Left lung (tissue), 10 donors: ENCODE measurements around the gene FBXO36. TPM values are rescaled to one million over a fixed set of nuclear protein-coding genes. Genes with fewer than 3 reads are reported as not detected.
"Not testable (repeated sequence)": the region's sequence is repeated elsewhere in the genome, so short reads cannot be mapped to it uniquely, and the experiment has no call there.

ENCODE experiments used
- ATAC-seq: fragments of 200-7000 bp; cut with Tn5 transposase; one replicate; pipeline ENCODE4 v1.9.1; 2020; ENCODE audit warnings: moderate library complexity
- DNase-seq, 4 donors: peaks; one replicate each; pipeline ENCODE4 v3.0.0-alpha.2; 2013 to 2020
- H3K27ac ChIP-seq, 2 donors: fragments of 200-600 bp; sonication (generic) in 1 of 2; one replicate each; pipeline versions ENCODE4 v1.5.0 to v1.8.0; 2020 to 2021
- H3K27me3 ChIP-seq, 2 donors: fragments of 200-600 bp; sonication (generic) in 1 of 2; one replicate each; pipeline versions ENCODE4 v1.5.0 to v1.8.0; 2020 to 2021
- H3K36me3 ChIP-seq, 2 donors: fragments of 200-600 bp; sonication (generic) in 1 of 2; one replicate each; pipeline versions ENCODE4 v1.5.0 to v1.8.0; 2020 to 2021
- H3K4me1 ChIP-seq, 2 donors: fragments of 200-600 bp; one replicate each; pipeline ENCODE4 v1.8.0; 2021
- H3K4me3 ChIP-seq, 2 donors: fragments of 200-600 bp; sonication (generic) in 1 of 2; one replicate each; pipeline versions ENCODE4 v1.5.0 to v1.8.0; 2020 to 2021; ENCODE audit warnings: mild to moderate bottlenecking in 1 of 2
- H3K9me3 ChIP-seq, 2 donors: fragments of 200-600 bp; sonication (generic) in 1 of 2; one replicate each; pipeline versions ENCODE4 v1.5.0 to v1.8.0; 2020 to 2021
- intact Hi-C, 2 donors: fragments of 100-400 bp; cut with DNase I; formaldehyde crosslinking; loops; one replicate each; pipeline versions ENCODE4 v1.11.2 to v1.14.2; 2022
- polyA plus RNA-seq, 6 donors: library from polyadenylated mRNA; unstranded; fragments of 120-200 nt; gene quantifications; one replicate each; pipeline ENCODE4 v1.2.1, GENCODE V29; 2013; ENCODE audit not compliant: insufficient read length in 6 of 6
- total RNA-seq, 2 donors: library from RNA; stranded (reverse); fragmentation: NEBNext Ultra II Directional; extraction: Animal tissue kit (Norgen Biotek cat#: 25700); gene quantifications; one replicate each; pipeline ENCODE4 v1.2.1, GENCODE V29; 2021
- TF ChIP-seq, protein P1 (sequence below), 2 donors: fragments of 200-600 bp; sonication (generic) in 1 of 2; IDR thresholded peaks; one replicate each; pipeline versions ENCODE4 v1.5.0 to v1.8.0; 2021; ENCODE audit warnings: antibody characterized with exemption in 2 of 2
- donor health status: DM: no; HTN: yes; CAD: no.
- donor health status: DM: no; HTN: no; CAD: no.

FBXO36 gene
- total and polyA plus RNA-seq, 8 donors: 2.0 to 5.9 (median 5.1) TPM

DNA sequence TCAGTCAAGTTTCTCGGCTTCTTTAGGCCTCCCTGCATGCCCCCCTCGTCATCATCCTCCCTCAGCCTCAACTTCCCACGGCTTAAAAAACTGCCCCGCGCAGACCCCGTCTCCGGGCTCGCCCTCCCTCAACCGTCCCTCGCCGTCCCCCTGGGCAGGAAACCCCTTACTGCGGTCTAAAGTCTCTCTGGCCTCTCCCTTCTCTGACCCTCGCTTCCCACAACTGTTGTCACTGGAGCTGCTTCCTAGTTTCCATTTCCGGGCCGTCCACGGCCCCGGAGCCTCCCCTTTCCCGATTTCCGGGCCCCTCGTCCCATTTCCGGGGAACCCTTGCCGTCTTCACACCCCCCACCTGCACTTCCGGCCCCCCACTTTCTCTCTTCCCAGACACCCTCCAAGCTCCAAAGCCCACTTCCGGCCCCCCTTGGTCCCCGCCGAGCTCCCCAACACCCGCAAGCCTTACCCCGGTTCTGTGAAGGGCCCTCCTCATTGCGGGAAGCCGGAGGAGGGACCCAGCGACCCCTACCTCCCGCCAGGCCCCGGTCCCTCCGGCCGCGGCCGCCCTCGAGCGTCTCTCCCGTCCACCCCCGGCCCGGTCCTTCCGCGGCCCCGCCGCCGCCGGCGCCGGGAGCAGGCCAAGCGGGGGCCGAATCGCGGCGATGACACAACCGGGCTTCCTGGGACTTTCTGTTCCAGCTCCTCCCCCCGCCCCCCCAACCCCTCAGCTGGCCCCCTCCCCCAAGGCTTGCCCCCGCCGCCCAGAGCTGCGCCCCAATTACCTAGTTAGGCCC is 1.0 kb upstream of the FBXO36 start:
- intact Hi-C loops: no loop called here
- Histone ChIP-seq H3K27me3 (no peaks in the 10 kb centered on the region), H3K4me3 (peak overlapping the region; percentile 90 to 100), H3K27ac (peak overlapping the region; percentile 97 to 98), H3K9me3 (no peaks in the 10 kb centered on the region), H3K36me3 (peaks cover 0 to 13% of the 10 kb centered on the region in 2 donors), H3K4me1 (peaks cover 4 to 41% of the 10 kb centered on the region in 2 donors)
- TF ChIP-seq, protein P1, sequence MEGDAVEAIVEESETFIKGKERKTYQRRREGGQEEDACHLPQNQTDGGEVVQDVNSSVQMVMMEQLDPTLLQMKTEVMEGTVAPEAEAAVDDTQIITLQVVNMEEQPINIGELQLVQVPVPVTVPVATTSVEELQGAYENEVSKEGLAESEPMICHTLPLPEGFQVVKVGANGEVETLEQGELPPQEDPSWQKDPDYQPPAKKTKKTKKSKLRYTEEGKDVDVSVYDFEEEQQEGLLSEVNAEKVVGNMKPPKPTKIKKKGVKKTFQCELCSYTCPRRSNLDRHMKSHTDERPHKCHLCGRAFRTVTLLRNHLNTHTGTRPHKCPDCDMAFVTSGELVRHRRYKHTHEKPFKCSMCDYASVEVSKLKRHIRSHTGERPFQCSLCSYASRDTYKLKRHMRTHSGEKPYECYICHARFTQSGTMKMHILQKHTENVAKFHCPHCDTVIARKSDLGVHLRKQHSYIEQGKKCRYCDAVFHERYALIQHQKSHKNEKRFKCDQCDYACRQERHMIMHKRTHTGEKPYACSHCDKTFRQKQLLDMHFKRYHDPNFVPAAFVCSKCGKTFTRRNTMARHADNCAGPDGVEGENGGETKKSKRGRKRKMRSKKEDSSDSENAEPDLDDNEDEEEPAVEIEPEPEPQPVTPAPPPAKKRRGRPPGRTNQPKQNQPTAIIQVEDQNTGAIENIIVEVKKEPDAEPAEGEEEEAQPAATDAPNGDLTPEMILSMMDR (IDR thresholded peaks at IDR 0.05): no peak
- peak; percentile 63 to 87 (median 72) for DNase-seq
- peak; percentile 40 for ATAC-seq

- DNase-seq (peak; percentile 92 to 99 (median 96)), ATAC-seq (peak; percentile 91)
- H3K27ac ChIP-seq: peak within 1 kb of the TSS; percentile 97 to 98
- TF ChIP-seq, protein P1 (IDR thresholded peaks at IDR 0.05): no peak
- peaks cover 0 to 9% of the 10 kb centered on the region in 2 donors for H3K36me3 ChIP-seq
- H3K27me3 ChIP-seq: no peaks in the 10 kb centered on the region
- intact Hi-C loops: no loop called here
- H3K9me3 ChIP-seq: no peaks in the 10 kb centered on the region
- H3K4me1 ChIP-seq: peaks cover 4 to 41% of the 10 kb centered on the region in 2 donors
- peak within 1 kb of the TSS; percentile 90 to 100 for H3K4me3 ChIP-seq
These were observed 333 bp upstream of the FBXO36 start, which contains the start of gene TRIP12 for GRCh38 chr2:229921892-229922448. Gene TRIP12 (minus strand): TSS chr2:229922009. CDS start chr2:229880079, 41,930 bp downstream.

GRCh38 chr2:229924541-229924940 is 2.2 kb downstream of the FBXO36 start:
- H3K4me3 ChIP-seq, DNase-seq, ATAC-seq, H3K27me3 ChIP-seq, intact Hi-C loops, H3K27ac ChIP-seq, H3K9me3 ChIP-seq, H3K36me3 ChIP-seq: not testable (repeated sequence)
- peaks cover 4 to 22% of the 10 kb centered on the region in 2 donors for H3K4me1 ChIP-seq

DNA sequence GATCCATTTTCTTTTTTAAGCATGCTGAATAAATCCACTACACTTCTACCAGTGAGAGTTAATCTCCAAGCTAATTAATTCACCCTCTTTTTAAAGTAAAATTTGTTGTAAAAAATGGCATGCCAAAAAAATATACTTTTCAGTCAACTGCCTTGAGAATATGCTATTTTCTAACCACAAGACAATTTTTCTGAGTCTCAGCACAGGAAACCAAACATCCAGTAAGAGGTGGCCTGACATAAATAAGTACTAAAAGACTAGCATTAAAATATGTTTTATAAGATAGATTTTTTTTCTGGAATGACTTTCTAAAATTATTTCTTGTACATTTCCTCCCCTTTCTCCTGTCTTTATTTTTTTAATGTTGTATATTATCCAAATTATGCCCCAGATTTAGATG is 2.9 kb downstream of the FBXO36 start:
- Histone ChIP-seq H3K36me3 (no peaks in the 10 kb centered on the region), H3K27ac (no peak overlapping the region), H3K9me3 (no peaks in the 10 kb centered on the region), H3K4me3 (no peak overlapping the region), H3K27me3 (no peaks in the 10 kb centered on the region), H3K4me1 (peaks cover 4 to 15% of the 10 kb centered on the region in 2 donors)
- no peak for DNase-seq
- intact Hi-C loops: no loop called here
- TF ChIP-seq, protein P1 (IDR thresholded peaks at IDR 0.05): no peak
- no peak for ATAC-seq

GRCh38 chr2:229927817-229928321 is 5.6 kb downstream of the FBXO36 start:
- H3K27me3 ChIP-seq: no peaks in the 10 kb centered on the region
- no peak overlapping the region for H3K4me3 ChIP-seq
- TF ChIP-seq, protein P1 (IDR thresholded peaks at IDR 0.05): no peak
- DNase-seq (no peak), ATAC-seq (no peak)
- peaks cover 4 to 7% of the 10 kb centered on the region in 2 donors for H3K4me1 ChIP-seq
- H3K36me3 ChIP-seq: no peaks in the 10 kb centered on the region
- intact Hi-C loops: no loop called here
- no peaks in the 10 kb centered on the region for H3K9me3 ChIP-seq
- no peak overlapping the region for H3K27ac ChIP-seq
